K562 (cell line): ENCODE results near the gene NAT9.

ENCODE experiments used
- EP300 ChIP-seq: IDR thresholded peaks from 2 replicates; pipeline ENCODE4 v1.6.1; 2012; ENCODE audit warnings: low read length, improper control_type of control experiment
- IRF2 ChIP-seq: sonication (generic); formaldehyde crosslinking; IDR thresholded peaks from 2 replicates; pipeline ENCODE4 v1.8.1; 2022; ENCODE audit warnings: mild to moderate bottlenecking, missing genetic modification reagents
- MXI1 ChIP-seq: IDR thresholded peaks from 2 replicates; pipeline ENCODE4 v1.6.1; 2011; ENCODE audit warnings: low read depth, mild to moderate bottlenecking, improper control_type of control experiment, low read length
- PML ChIP-seq: IDR thresholded peaks from 2 replicates; pipeline ENCODE4 v1.6.1; 2012; ENCODE audit warnings: low read length, inconsistent platforms
- POLR2A ChIP-seq: fragments of 450-650 bp; conservative IDR thresholded peaks from 2 replicates; pipeline ENCODE4 v1.6.1; 2016
- POLR2AphosphoS5 ChIP-seq: IDR thresholded peaks from 2 replicates; pipeline ENCODE4 v1.6.1; 2011; ENCODE audit warnings: mild to moderate bottlenecking, low read depth, low read length, moderate library complexity; ENCODE audit not compliant: control insufficient read depth, insufficient read depth
- RAD21 ChIP-seq, 2 experiments: fragments of 250-450 bp in 1 of 2; fragments of 450-650 bp in 1 of 2; sonication (Bioruptor Pico) in 1 of 2; formaldehyde crosslinking in 1 of 2; IDR thresholded peaks in 1 of 2; conservative IDR thresholded peaks in 1 of 2; 2 replicates each; pipeline versions ENCODE4 v1.4.0 to v1.8.0; 2020 to 2022; ENCODE audit warnings: mild to moderate bottlenecking in 2 of 2, moderate library complexity in 1 of 2
- SMC3 ChIP-seq: conservative IDR thresholded peaks from 2 replicates; pipeline ENCODE4 v1.6.1; 2011; ENCODE audit warnings: low read depth, low read length, improper control_type of control experiment; ENCODE audit not compliant: insufficient read depth
- TF ChIP-seq, protein P1 (sequence below): fragments of 200-600 bp; sonication (generic); IDR thresholded peaks from one replicate; pipeline ENCODE4 v1.6.1; 2012; ENCODE audit warnings: mild to moderate bottlenecking, low read depth, low read length, inconsistent platforms
- TF ChIP-seq, protein P2 (sequence below), 3 experiments: IDR thresholded peaks in 2 of 3; conservative IDR thresholded peaks in 1 of 3; 2 replicates each; pipeline ENCODE4 v1.5.1; 2011 to 2012; ENCODE audit warnings: low read length in 3 of 3, mild to moderate bottlenecking in 3 of 3, control low read depth in 2 of 3, improper control_type of control experiment in 1 of 3, inconsistent platforms in 1 of 3, low read depth in 1 of 3, mixed read lengths in 1 of 3, moderate library complexity in 1 of 3; ENCODE audit not compliant: insufficient read depth in 2 of 3

- TF ChIP-seq PML (no peak), EP300 (no peak), POLR2A (no peak), SMC3 (no peak), IRF2 (CRISPR knock-in tag) (no peak), MXI1 (no peak), RAD21 (CRISPR knock-in tag; conservative IDR thresholded peaks at IDR 0.05 in 1 of 2, IDR thresholded peaks at IDR 0.05 in 1 of 2) (no peak), POLR2AphosphoS5 (no peak)
- TF ChIP-seq, protein P1, sequence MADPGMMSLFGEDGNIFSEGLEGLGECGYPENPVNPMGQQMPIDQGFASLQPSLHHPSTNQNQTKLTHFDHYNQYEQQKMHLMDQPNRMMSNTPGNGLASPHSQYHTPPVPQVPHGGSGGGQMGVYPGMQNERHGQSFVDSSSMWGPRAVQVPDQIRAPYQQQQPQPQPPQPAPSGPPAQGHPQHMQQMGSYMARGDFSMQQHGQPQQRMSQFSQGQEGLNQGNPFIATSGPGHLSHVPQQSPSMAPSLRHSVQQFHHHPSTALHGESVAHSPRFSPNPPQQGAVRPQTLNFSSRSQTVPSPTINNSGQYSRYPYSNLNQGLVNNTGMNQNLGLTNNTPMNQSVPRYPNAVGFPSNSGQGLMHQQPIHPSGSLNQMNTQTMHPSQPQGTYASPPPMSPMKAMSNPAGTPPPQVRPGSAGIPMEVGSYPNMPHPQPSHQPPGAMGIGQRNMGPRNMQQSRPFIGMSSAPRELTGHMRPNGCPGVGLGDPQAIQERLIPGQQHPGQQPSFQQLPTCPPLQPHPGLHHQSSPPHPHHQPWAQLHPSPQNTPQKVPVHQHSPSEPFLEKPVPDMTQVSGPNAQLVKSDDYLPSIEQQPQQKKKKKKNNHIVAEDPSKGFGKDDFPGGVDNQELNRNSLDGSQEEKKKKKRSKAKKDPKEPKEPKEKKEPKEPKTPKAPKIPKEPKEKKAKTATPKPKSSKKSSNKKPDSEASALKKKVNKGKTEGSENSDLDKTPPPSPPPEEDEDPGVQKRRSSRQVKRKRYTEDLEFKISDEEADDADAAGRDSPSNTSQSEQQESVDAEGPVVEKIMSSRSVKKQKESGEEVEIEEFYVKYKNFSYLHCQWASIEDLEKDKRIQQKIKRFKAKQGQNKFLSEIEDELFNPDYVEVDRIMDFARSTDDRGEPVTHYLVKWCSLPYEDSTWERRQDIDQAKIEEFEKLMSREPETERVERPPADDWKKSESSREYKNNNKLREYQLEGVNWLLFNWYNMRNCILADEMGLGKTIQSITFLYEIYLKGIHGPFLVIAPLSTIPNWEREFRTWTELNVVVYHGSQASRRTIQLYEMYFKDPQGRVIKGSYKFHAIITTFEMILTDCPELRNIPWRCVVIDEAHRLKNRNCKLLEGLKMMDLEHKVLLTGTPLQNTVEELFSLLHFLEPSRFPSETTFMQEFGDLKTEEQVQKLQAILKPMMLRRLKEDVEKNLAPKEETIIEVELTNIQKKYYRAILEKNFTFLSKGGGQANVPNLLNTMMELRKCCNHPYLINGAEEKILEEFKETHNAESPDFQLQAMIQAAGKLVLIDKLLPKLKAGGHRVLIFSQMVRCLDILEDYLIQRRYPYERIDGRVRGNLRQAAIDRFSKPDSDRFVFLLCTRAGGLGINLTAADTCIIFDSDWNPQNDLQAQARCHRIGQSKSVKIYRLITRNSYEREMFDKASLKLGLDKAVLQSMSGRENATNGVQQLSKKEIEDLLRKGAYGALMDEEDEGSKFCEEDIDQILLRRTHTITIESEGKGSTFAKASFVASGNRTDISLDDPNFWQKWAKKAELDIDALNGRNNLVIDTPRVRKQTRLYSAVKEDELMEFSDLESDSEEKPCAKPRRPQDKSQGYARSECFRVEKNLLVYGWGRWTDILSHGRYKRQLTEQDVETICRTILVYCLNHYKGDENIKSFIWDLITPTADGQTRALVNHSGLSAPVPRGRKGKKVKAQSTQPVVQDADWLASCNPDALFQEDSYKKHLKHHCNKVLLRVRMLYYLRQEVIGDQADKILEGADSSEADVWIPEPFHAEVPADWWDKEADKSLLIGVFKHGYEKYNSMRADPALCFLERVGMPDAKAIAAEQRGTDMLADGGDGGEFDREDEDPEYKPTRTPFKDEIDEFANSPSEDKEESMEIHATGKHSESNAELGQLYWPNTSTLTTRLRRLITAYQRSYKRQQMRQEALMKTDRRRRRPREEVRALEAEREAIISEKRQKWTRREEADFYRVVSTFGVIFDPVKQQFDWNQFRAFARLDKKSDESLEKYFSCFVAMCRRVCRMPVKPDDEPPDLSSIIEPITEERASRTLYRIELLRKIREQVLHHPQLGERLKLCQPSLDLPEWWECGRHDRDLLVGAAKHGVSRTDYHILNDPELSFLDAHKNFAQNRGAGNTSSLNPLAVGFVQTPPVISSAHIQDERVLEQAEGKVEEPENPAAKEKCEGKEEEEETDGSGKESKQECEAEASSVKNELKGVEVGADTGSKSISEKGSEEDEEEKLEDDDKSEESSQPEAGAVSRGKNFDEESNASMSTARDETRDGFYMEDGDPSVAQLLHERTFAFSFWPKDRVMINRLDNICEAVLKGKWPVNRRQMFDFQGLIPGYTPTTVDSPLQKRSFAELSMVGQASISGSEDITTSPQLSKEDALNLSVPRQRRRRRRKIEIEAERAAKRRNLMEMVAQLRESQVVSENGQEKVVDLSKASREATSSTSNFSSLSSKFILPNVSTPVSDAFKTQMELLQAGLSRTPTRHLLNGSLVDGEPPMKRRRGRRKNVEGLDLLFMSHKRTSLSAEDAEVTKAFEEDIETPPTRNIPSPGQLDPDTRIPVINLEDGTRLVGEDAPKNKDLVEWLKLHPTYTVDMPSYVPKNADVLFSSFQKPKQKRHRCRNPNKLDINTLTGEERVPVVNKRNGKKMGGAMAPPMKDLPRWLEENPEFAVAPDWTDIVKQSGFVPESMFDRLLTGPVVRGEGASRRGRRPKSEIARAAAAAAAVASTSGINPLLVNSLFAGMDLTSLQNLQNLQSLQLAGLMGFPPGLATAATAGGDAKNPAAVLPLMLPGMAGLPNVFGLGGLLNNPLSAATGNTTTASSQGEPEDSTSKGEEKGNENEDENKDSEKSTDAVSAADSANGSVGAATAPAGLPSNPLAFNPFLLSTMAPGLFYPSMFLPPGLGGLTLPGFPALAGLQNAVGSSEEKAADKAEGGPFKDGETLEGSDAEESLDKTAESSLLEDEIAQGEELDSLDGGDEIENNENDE = no peak
- TF ChIP-seq, protein P2, sequence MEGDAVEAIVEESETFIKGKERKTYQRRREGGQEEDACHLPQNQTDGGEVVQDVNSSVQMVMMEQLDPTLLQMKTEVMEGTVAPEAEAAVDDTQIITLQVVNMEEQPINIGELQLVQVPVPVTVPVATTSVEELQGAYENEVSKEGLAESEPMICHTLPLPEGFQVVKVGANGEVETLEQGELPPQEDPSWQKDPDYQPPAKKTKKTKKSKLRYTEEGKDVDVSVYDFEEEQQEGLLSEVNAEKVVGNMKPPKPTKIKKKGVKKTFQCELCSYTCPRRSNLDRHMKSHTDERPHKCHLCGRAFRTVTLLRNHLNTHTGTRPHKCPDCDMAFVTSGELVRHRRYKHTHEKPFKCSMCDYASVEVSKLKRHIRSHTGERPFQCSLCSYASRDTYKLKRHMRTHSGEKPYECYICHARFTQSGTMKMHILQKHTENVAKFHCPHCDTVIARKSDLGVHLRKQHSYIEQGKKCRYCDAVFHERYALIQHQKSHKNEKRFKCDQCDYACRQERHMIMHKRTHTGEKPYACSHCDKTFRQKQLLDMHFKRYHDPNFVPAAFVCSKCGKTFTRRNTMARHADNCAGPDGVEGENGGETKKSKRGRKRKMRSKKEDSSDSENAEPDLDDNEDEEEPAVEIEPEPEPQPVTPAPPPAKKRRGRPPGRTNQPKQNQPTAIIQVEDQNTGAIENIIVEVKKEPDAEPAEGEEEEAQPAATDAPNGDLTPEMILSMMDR (IDR thresholded peaks at IDR 0.05 in 2 of 3, conservative IDR thresholded peaks at IDR 0.05 in 1 of 3; ENCODE audit: insufficient read depth in 2 of 3, low read depth in 1 of 3, low read length in 3 of 3) = no peak
Measured at GRCh38 chr17:74749279-74750038, 26.7 kb downstream of the NAT9 start.
